ENCODE data around the gene RHNO1. TPM values are rescaled to one million over a fixed set of nuclear protein-coding genes. Genes with fewer than 3 reads are reported as not detected.

Gene RHNO1
- polyA plus RNA-seq, 1 donor from 2014 or later: 85.8 TPM

GRCh38 chr12:2936301-2936700, 59.3 kb downstream of the RHNO1 start:
- Histone ChIP-seq H3K9me3 (ENCODE audit: low read length) (no peaks in the 10 kb centered on the region), H2AFZ (ENCODE audit: low read depth, low read length) (no peak overlapping the region), H3K9ac (ENCODE audit: low read length) (no peak overlapping the region), H3K27me3 (ENCODE audit: insufficient read depth, low read depth, low read length) (no peaks in the 10 kb centered on the region), H4K20me1 (ENCODE audit: insufficient read depth) (no peaks in the 10 kb centered on the region), H3K36me3 (ENCODE audit: insufficient read depth, low read length) (no peaks in the 10 kb centered on the region), H3K79me2 (replicated peaks; ENCODE audit: insufficient read depth, low read length) (no peaks in the 10 kb centered on the region), H3K4me3 (ENCODE audit: low read length) (no peak overlapping the region), H3K27ac (ENCODE audit: low read length) (no peak overlapping the region), H3F3A (ENCODE audit: insufficient read depth, low read length, poor library complexity, severe bottlenecking) (no peaks in the 10 kb centered on the region), H3K9me2 (ENCODE audit: insufficient read depth, low read length) (no peaks in the 10 kb centered on the region), H3K4me2 (ENCODE audit: low read length) (no peak overlapping the region)
- no peak for TF ChIP-seq POLR2AphosphoS5 (IDR thresholded peaks at IDR 0.05)

- no peak overlapping the region for H3K27ac ChIP-seq (ENCODE audit: low read length)
- H3K4me2 ChIP-seq (ENCODE audit: low read length): no peak overlapping the region
- no peaks in the 10 kb centered on the region for H3K9me3 ChIP-seq (ENCODE audit: low read length)
- no peak overlapping the region for H2AFZ ChIP-seq (ENCODE audit: low read depth, low read length)
- H4K20me1 ChIP-seq (ENCODE audit: insufficient read depth): no peaks in the 10 kb centered on the region
- H3F3A ChIP-seq (ENCODE audit: insufficient read depth, low read length, poor library complexity, severe bottlenecking): no peaks in the 10 kb centered on the region
- H3K36me3 ChIP-seq (ENCODE audit: insufficient read depth, low read length): no peaks in the 10 kb centered on the region
- H3K9ac ChIP-seq (ENCODE audit: low read length): no peak overlapping the region
- TF ChIP-seq SMC3 (conservative IDR thresholded peaks at IDR 0.05; ENCODE audit: poor library complexity) (no peak), EP300 (conservative IDR thresholded peaks at IDR 0.05; ENCODE audit: poor library complexity, severe bottlenecking) (no peak), MXI1 (conservative IDR thresholded peaks at IDR 0.05; ENCODE audit: poor library complexity, severe bottlenecking) (no peak), POLR2AphosphoS5 (IDR thresholded peaks at IDR 0.05) (no peak)
- H3K79me2 ChIP-seq (replicated peaks; ENCODE audit: insufficient read depth, low read length): no peaks in the 10 kb centered on the region
- H3K9me2 ChIP-seq (ENCODE audit: insufficient read depth, low read length): no peaks in the 10 kb centered on the region
- no peaks in the 10 kb centered on the region for H3K27me3 ChIP-seq (ENCODE audit: insufficient read depth, low read depth, low read length)
- no peak overlapping the region for H3K4me3 ChIP-seq (ENCODE audit: low read length)
Measured at GRCh38 chr12:2937500-2937899, 60.5 kb downstream of the RHNO1 start.

Other genes with a start within 250 kb of the RHNO1 start
- gene FKBP4, start 82.3 kb upstream of the RHNO1 start, polyA plus RNA-seq: 102 and 112 TPM in 2 replicates
- 21.6 and 22.2 TPM in 2 replicates for gene ITFG2, start 64.6 kb upstream of the RHNO1 start, polyA plus RNA-seq
- gene NRIP2, start 42.2 kb upstream of the RHNO1 start, polyA plus RNA-seq: not detected in 2 replicates
- not detected in 2 replicates for gene TEX52, start 20.2 kb upstream of the RHNO1 start, polyA plus RNA-seq
- 0.31 and 0.56 TPM in 2 replicates for gene FOXM1, start within 50 bp of the RHNO1 start, polyA plus RNA-seq
- 6.5 and 9.3 TPM in 2 replicates for gene TULP3, start 13.7 kb downstream of the RHNO1 start, polyA plus RNA-seq
- gene TEAD4, start 82.2 kb downstream of the RHNO1 start, polyA plus RNA-seq: 1.5 and 1.6 TPM in 2 replicates
- gene TSPAN9, start 200.2 kb downstream of the RHNO1 start, polyA plus RNA-seq: 10.7 and 11.9 TPM in 2 replicates